CD4-positive, alpha-beta T cell treated with Interferon alpha-2 for 1 hour (primary cell): ENCODE measurements around the gene FA2H.
"Not testable (repeated sequence)": the region's sequence is repeated elsewhere in the genome, so short reads cannot be mapped to it uniquely, and the experiment has no call there.

Experiments used
- DNase-seq, 2 donors: peaks; one replicate each; pipeline ENCODE4 v3.0.0-alpha.2; 2020 to 2022

Gene FA2H

DNA sequence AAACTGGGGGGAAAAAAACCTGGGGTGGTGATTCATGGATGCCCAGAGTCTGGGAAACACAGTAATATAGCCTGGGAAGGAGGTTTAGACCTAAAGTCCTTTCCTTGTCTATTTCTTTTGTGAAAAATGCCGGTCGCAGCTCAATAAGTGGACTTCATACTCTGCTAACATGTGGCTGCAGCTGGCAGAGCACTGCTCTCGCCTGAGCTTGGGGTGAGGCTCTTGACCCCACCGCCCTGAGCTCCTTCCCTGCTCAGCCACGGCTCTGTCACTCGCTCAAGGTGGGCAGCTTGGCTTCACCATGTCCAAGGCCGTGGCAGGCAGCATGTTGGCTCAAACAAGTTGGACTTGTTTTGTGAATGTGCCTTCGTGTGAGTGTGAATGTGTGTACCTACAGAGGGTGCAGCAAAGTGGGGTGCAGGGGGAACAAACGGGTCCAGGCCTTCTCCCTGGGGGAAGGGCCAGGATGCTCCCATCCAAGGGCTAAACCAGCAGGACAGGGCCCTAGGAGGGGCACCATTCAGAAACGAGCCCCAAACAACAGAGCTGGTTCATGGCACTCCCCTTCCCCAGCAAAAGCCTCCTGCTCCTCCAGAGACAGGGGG is 4.9 kb downstream of the FA2H start:
- DNase-seq = no peak

- DNase-seq = no peak
Measured at GRCh38 chr16:74768239-74768638, 6.4 kb downstream of the FA2H start.

- DNase-seq = no peak
Measured at GRCh38 chr16:74767749-74768148, 6.9 kb downstream of the FA2H start.

DNA sequence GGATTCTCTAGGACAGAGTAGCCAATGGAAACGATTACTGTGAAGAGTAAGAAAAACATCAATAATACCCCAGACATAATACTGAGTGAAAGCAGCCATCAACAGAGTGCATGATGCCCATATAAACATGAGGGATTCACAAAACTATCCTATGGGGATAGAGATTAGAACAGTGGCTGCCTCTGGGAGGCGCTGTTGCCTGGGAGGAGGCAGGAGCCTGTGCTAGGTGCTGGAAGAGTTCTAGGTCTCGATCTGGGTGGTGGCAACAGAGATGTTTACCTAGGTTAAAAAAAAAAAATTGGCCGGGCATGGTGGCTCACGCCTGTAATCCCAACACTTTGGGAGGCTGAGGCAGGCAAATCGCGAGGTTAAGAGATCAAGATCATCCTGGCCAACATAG is 7.9 kb downstream of the FA2H start:
- no peak for DNase-seq

- DNase-seq = not testable (repeated sequence)
Measured at GRCh38 chr16:74764184-74764583, 10.4 kb downstream of the FA2H start.

DNA sequence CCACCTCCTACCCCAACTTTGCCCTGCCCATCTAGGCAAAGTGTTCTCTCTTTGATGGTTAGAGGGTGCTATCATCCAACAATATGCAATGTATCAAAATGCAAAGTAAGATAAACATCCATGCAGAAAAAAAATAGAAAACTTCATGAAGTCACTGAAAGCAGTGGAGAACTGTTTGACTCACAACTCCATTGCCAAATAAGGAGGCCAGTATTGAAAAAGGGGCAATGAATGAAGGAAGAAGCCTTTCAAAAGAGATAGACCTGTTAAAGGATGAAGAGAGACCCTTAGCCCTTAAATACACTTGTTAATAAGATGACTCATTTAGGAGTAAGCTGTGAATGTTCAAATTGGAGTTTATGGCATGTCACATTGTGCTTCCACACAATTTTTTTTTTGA is 13.0 kb downstream of the FA2H start:
- no peak for DNase-seq

- DNase-seq = no peak
Measured at GRCh38 chr16:74760007-74760767, 14.4 kb downstream of the FA2H start.

GRCh38 chr16:74759564-74759963 is 15.1 kb downstream of the FA2H start:
- no peak for DNase-seq

- no peak for DNase-seq
Measured at GRCh38 chr16:74758801-74759200, 15.8 kb downstream of the FA2H start.

- DNase-seq = no peak
Measured at GRCh38 chr16:74757349-74757748, 17.3 kb downstream of the FA2H start.

- DNase-seq = no peak
Measured at GRCh38 chr16:74756203-74756602, 18.4 kb downstream of the FA2H start.

DNA sequence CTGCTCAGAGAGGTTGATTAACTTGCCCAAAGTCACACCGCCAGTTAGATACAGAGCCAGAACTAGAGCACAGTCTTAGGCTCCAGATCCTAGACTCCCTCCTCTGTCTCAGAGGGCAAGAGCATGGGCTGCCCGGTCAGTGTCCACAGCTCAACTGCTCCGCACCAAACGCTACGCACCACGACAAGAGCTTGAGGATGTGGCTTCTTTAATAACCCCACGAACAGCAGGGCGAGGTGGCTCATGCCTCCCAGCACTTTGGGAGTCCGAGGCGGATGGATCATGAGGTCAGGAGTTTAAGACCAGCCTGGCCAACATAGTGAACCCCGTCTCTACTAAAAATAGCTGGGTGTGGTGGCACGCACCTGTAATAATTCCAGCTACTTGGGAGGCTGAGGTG is 21.4 kb downstream of the FA2H start:
- no peak for DNase-seq

DNA sequence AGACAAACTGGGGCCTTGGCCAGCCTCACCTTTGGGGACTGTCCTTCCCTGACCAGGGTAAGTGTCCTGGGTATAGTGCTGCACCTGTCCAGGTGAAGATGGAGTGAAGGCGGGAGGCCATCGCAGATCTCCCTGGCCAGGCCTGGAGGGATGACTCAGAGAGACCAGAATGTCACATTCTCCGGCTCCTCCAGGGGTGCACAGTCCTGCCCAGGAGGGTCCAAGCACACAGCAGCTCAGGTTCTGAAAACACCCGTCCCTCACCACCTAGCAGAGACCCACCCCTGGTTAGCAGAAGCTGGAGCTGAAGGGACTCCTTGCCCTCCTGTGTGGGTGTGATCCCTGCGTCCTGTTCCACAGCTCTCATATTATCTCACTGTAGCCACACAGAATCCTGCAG is 21.9 kb downstream of the FA2H start:
- DNase-seq = no peak

GRCh38 chr16:74752258-74752657 is 22.4 kb downstream of the FA2H start:
- DNase-seq = no peak

GRCh38 chr16:74751658-74752057 is 23.0 kb downstream of the FA2H start:
- DNase-seq = no peak

DNA sequence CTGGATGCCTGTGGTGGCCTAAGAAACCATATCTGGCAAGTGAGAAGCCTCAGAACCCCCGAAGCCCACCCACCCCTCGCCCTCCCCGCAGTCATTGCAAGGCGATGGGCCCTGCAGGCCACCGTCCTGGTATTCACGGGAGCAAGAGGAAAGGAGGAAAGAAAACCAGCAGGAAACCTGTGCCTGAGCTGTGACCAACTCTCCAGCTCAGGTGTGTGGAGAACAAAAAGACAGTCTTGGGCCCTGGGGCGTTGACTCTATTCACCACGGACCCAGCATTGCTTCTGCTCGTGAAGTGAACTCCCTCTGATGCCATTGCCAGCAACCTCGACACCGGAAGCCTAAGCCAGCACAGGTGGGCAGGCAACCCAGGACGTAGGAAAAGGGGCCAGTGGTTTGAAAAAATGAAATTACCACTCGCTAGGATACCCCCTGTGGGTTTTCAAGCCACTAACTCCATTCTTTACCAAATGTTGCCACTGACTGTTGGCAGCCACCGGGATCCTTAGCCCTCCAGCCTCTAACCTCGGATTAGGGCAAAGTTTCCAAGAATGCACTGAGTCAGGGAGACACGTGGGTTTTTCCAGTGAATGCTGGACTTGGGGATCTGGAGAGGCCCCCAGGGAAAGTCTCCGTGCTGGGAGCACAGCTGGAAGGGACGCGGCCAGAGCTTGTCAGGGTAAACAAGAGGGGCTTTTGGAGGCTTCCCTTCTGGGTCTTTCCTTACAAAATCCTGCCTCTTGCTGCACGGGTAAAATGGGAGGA is 25.1 kb downstream of the FA2H start:
- no peak for DNase-seq

- no peak for DNase-seq
Measured at GRCh38 chr16:74748616-74749026, 26.0 kb downstream of the FA2H start.

DNA sequence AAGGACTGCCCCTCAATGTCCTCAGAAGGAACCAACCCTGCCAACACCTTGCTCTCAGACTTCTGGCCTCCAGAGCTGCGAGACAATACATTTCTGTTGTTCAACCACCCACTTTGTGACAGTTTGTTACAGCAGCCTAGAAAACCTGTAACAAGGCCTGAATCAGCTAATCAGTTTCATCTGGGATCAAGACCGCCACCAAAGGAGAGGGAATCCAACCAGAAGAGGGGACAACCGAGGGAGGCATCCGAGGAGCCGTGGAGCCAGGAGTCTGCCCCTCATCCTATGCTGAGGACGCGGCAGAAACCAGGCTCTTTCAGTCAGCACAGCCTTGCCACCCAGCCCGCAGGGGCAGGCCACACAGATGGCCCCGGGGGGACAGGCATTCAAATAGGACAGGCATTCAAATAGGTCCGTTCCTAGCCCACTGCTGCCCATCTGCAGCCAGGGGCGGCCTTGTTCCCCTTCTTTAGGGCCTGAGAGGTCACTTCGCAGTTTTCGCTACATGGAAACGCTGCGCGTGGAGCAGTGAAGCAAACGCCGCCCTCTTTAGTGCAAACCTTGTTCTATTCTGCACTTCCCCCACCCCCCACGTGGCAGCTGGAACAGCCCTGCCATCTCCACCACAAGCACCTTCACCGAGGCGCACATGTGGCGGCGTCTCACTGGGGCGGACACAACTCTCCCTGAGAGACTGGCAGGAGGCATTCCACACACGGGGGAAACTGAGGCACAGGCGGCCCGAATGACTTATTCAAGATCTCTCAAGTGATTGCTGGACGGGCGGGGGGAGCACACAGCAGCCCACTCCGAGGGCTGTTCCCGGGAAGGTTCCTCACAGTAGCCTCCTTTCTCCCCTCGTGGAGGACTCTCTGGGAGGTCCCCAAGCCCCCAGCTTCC is 26.7 kb downstream of the FA2H start:
- DNase-seq = no peak

DNA sequence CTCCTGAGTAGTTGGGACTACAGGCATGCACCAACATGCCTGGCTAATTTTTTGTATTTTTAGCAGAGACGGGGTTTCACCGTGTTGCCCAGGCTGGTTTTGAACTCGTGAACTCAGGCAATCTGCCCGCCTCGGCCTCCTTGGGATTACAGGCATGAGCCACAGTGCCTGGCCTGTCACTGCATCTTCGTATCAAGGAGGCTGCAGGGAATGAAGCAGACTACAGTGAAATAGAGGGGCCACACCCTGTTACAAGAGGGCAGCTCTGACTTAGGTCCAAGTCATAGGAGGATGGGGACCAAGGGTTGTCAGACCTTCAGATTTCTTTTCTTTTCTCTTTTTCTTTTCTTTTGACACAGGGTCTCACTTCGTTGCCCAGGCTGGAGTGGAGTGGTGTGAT is 28.7 kb downstream of the FA2H start:
- no peak for DNase-seq

DNA sequence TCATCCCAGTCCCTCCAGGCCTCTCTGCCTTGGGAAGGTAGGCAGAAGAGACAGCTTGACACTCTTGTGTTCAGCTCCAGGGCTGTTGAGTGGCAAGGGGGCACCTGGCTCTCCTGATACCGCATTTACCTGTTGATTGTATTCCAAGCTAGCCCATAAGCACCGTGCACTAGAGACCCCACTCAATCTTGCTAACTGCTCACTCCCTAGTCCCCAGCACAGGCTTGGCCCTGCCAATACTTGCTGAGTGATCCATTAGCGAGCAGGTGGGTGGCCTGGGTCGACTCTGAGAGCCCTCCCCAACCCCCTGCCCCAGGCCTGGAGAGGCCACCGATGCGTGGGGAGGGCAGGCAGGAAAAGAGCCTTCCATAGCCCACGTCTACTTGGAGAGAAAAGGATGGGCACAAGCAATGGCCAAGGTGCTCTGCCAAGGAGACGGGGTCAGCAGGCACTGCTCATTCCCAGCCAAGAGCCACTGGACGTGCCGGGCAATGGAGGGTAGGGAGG is 29.5 kb downstream of the FA2H start:
- no peak for DNase-seq

DNA sequence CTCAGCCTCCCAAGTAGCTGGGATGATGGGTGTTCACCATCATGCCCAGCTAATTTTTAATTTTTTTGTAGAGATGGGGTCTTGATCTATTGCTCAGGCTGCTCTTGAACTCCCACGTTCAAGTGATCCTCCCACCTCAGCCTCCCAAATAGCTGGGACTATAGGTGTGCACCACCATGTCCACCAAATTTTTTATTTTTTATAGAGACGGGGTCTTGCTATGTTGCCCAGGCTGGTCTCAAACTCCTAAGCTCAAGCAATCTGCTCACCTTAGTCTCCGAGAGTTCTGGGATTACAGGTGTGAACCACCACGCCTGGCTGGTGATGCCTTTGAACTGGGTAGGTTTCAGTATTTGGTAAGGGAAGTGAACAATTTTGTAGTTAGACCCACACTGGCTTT is 30.1 kb downstream of the FA2H start:
- DNase-seq = no peak

DNA sequence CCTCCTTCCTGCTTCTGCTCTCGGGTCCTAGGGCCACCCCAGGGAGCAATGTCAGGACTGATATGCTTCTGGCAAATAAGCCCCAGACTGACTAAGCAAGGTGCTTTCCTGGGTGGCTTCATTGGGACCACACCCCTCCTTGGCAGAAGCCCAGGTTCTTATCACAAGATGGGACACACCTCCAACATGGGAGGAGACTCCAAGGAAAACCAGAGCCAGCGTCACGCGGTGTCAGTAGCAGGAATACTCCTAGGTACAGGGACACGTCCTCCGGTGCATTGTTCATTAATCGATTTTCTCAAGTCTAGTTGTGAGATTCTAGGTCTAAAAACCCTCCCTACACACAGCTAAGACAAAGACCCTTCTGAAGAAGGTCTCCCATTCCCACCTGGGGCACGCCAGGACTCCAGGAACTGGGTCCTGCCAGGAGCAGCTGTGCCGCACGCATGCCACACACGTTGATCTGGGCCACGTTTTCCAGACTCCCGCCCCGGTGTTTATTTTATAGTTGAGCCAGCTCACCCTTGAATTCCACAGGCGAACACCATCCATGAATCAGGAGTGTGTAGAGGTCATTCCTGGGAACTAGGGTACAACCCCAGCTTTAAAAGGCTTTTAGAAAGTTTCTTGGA is 30.8 kb downstream of the FA2H start:
- DNase-seq = no peak
